Measurements from ENCODE around the gene LYPD4.

LYPD4 gene

DNA sequence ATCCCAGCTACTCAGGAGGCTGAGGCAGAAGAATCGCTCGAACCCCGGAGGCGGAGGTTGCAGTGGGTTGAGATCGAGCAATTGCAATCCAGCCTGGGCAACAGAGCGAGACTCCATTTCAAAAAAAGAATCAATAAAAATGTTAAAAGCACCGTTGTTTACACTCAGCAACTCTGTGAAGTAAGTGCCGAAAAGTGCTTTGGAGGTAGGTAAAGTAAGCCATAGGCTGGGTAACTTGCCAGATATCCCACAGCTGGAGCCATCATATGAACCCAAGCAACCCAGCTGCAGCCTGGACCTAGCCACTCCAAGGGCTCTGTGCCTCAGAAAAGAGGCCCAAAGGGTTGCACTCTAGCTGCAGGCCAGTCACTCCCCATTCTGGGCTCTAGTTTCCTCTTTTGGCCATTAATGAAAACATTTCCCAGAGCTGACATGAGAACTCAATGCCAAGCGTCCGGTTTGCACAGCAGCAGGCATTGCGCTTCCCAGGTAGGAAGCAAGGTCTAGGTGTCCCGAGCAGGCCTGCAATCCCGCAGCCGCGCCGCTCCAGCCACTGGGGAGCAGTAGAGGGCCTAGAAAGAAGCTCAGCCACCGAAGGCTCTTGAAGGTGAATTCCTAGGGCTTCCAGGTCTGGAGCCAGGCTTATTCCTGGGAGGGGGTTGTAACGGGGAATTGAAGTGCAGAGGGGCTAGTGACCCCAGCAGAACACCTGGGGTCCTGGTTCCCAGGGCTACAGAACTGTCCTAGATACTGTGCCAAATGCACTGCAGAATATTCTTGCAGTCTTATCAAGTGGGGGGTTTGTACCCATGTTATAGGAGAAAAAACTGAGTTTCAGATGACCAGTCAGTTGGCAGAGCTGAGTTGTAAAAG, 28.5 kb upstream of the LYPD4 start:
- peak; percentile 55 for DNase-seq

GRCh38 chr19:41872384-41872774, 27.9 kb upstream of the LYPD4 start:
- DNase-seq, result no peak

DNA sequence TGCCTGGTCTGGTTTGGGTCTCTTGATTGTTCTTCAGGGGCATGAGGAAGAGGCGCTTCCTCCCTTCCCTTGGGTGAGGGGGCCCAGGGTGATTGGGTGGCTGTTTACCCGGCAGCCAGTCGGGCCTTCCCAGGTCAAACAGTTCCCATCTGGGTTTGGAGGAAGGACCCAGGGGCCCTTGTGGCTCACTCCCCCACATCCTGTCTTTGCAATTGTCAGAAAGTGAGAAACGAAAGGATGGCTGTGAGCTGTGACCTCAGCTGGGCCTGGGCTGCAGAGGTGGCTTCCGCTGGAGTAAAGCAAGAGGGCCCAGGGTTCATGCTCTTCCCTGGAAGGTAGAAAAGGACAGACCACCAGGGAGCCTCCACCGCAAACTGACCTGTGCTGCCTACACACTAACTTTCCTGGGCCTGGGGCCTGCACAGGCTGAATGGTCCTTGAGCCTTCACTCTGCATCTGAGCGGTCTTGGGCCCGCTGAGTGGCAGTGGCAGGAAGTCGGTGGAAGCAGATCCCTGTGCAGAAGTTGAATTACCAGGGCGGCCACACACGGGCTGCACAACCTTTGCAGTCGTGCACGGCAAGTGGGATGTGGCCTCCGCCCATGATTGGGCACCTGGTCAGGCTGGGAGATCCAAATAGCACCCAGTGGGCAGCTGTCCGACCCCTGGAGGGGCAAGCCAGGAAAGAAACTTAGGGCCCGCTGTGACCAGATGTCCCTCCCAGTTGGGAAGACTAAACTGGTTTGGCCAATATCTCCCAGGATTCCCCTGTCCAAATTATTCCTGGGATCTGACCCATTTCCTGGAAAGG, 27.3 kb upstream of the LYPD4 start:
- peak; percentile 72 for DNase-seq

DNA sequence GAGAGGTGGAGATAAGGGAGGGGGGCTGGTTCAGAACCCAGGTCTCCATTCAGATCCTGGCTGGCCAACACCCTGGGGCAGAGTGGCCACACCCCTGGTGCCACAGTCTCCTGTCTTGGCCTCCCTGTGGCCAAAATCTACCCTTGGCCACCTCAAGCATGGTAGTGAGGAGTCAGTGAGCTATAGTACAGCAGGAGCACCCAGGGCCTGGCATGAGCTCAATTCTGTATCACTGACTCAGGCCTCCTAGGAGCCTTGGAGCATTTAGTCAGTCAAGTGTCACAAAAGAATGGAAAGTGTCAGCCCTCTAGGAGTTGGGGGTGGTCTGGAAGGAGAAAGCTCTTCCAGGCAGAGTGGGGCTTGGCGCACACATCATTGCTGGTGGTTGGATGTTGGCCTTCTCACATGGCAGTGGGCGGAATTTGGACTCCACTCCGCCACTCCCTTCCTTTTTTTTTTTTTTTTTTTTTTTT, 26.0 kb upstream of the LYPD4 start:
- peak; percentile 23 for DNase-seq

DNA sequence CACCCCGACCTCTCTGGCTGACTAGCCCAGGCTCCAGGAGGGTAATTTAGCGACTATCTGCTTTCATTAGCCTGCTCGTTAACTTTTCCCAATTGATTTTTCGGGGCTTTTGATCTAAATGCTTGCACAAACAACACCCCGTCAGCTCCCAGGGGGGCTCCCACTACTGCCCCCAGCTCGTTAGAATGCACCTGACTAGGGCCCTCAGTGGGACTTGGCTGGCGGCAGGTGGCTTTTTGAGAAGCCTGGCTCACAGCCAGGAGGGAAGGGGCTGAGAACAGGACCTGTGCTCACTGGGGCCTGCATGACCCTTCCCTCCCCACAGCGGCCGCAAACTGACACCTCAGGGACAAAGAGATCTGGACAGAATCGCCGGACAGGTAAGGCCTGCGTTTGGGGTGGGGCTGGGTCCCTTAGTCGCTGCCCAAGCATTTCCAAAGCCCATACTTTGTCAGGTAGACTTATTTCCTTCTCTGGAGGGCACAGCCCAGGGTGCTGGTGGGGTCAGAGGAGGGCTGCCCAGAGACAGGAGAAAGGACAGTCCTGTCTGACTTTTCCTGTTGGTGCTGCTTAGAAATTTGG, 25.0 kb upstream of the LYPD4 start:
- no peak for DNase-seq

GRCh38 chr19:41868989-41869300, 24.5 kb upstream of the LYPD4 start:
- no peak for DNase-seq

DNA sequence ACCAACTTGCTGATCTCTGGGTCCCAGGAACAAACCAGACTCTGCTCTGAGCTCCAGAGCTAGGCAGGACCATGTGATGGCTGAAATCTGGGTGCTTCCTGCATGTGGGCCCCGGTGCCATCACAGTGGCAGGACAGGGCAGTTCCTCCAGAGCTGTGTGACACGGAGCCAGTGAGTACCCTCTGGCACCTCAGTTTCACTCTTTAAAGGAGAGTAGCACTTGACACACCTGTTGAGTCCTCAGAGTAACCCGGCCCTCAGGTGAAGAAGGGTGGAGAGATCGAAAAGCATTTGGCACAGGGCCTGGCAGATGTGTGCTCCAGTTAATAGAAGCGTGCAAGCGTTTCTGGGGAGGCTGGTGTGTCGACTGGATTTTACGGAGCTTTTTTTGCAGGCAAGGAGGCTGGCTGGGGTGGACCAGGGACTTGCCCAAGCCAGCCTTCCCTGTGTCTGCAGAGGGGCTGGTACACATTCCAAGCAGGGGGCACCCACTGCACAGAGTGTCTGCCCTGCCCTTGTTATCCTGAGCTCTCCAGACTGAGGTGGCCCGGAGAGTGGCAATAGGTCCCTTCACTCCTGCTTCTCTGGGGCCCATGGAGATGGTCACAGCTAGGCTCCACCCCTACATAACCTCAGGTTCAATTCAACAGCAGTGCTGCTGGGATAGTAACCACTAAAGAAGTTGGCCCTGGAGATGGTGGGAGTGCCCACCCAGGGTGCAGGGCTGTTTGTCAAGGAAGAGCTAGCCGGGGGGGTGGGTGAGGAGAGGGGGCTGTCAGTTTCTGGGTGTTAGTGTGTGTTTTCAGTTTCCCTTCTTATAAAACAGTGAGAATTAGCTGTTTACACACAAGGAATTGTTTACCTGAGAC, 23.9 kb upstream of the LYPD4 start:
- DNase-seq, result no peak

DNA sequence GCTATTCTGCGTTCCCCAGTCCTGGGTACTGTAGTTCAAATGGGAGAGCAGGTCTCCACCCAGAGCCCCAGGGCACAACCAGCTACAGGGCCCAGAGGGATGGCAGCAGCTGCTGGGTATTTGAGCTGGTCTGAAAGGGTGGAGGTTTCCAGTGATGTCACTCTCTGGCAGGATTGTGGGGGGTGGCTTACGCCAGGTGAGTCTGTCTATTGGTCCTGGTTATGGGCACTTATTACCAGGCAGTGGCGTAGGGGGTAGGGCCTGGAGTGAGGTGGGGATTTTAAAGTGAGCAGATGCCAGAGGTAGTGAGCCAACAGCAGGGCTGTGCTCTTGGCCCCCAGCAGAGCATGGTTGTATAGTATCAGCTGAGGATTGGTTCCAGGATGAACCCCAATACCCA, 21.8 kb upstream of the LYPD4 start:
- no peak for DNase-seq

DNA sequence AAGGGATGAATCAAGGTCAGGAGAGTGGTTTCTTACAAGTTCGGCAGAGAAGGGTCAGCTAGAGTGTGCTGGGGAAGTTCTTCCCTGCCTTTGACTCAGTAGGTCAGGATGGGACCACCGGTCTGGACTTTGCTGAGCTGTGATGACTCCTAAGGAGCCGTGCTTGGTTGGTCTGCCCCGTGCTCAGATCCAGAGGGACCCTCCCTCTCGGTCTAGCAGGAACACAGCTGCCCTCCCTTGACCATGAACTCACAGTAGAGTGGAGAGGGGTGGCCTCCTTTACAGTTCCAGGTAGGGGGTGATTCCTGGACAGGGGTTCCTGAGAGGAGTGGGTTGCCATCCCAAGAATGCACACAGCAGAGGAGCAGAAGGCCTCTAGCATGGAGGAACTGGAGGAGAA, 19.9 kb upstream of the LYPD4 start:
- DNase-seq, result no peak

- peak; percentile 23 for DNase-seq
Measured at GRCh38 chr19:41863209-41863931, 18.9 kb upstream of the LYPD4 start.

- no peak for DNase-seq
Measured at GRCh38 chr19:41862445-41862986, 18.0 kb upstream of the LYPD4 start.

GRCh38 chr19:41861846-41862245, 17.4 kb upstream of the LYPD4 start:
- no peak for DNase-seq

DNA sequence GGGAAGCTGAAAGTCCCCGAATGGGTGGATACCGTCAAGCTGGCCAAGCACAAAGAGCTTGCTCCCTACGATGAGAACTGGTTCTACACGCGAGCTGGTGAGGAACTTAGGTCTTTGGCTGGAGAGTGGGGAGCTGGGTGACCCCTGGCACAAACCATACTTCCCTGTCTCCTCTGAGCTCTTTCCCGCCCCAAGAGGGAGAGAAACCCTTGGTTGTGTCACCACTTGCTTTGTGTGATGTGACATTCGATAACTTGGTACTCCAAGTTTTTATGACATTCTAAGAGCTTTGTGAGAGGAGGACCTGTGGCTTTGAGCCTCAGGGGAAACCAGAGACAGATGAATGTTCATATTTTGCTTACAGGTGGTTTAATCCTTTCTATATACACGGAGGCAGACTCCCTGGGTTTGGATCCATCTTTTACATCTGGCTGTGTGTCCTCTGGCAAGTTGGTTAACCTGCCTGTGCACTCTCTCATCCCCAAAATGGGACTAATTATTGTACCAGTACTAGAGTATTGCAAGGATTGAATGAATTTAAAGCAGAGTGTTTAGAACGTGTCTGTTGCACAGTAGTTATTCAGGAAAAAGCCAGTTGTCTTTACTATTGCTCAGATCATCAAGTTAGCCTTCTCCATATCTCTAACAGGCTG, 16.8 kb upstream of the LYPD4 start:
- no peak for DNase-seq

DNA sequence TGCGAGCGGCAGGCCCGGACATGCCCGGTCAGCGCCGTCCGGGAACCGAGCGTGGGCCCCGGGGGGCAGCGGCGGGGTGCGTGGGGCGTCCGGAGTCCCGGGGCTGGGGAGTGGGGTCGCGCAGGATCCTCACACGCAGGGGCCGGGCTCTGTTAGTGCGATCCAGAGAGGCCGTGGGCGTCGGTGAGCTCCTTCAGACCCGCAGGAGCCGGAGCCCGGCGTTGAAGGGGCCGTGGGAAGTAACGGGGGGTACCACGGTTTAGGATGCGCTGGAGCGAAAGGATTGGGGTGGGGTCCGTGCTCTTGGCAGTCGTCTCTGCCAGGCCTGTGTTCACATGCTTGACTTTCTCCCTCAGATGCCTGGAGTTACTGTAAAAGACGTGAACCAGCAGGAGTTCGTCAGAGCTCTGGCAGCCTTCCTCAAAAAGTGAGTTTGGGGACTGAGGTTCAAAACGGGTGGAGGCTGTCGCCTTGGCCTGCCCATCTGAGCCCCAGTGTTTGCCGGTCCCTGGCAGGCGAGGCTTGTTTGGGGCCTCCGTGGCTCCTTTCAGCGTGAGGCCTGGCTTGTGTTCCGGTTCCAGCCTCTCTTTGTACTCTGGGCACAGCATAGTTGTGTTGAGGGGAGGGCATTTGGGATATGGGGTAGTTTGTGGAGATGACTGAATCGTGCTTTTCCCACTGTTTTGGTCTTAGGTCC, 16.1 kb upstream of the LYPD4 start:
- DNase-seq, result peak; percentile 25

GRCh38 chr19:41859618-41860418, 15.3 kb upstream of the LYPD4 start, which contains the start of gene RPS19:
TSS of gene RPS19 (plus strand) at chr19:41860255. CDS start at chr19:41860775, 520 bp downstream.
- peak; percentile 100 for DNase-seq

DNA sequence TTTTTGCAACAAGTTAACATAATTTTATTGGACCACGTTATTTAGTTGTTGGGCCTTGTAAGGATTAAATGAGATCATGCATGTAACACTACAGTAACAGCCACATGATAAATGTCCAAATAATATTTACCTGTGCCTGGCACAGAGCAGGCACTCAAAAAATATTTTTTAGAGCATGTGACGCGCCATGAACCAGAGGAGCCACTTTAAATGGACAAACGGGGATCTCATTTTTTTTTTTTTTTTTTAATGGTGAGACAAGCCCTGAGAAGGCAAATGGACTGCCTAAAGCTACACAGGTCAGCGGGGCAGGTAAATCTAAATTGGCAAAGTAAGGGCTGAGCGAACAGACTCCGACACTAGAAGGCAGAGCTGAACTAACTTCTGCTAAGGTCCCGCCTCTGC, 14.7 kb upstream of the LYPD4 start:
- no peak for DNase-seq

DNA sequence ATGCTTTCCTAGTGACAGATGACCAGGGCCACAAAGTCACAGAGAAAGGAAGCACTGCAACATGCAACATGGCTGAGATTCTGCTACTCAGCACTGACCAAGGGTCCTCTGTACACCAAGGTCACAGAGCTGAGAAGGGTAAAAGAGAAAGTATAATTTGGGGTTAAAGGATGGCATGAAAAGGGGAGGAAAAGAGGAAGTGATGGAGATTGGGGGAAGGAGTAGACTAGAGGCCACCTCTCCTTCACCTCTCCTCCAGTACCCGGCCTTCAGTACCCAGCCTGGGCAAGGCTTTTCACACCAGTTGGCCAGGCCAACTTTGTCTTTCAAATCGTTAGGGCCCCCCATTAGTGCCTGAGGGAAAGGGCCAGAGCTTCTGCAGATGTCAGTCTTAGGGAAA, 9.3 kb upstream of the LYPD4 start:
- DNase-seq, result no peak

- no peak for DNase-seq
Measured at GRCh38 chr19:41853344-41853743, 8.9 kb upstream of the LYPD4 start.

GRCh38 chr19:41851456-41851855, 7.0 kb upstream of the LYPD4 start:
- no peak for DNase-seq

- DNase-seq, result no peak
Measured at GRCh38 chr19:41850381-41850780, 5.9 kb upstream of the LYPD4 start.
